ENCODE data around the gene ATG13. TPM values are rescaled to one million over a fixed set of nuclear protein-coding genes. Genes with fewer than 3 reads are reported as not detected.
"Not testable (repeated sequence)": the region's sequence is repeated elsewhere in the genome, so short reads cannot be mapped to it uniquely, and the experiment has no call there.

ATG13 gene
- total RNA-seq, 2 donors from 2014 or later = 96.4 to 130 TPM

DNA sequence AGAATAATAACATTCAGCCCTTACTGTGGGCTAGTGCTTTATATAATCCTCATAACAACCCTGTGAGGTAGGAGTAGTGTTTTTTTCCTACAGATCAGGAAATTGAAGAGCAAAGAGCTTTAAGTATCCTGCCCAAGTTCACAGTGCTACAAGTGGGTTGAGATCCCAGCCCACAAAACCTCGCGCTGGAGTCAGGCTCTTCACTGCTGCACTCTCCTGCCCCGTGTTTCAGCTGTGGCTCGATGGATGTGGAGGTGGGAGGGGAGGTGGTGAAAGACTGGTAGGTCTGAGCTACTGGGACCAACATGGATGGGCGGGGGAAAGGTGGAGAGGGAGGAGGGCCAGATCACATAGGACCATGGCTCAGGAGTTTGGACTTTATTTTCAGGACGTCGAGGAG is 89.5 kb downstream of the ATG13 start:
- H3K9me3 Mint-ChIP-seq = no peaks in the 10 kb centered on the region
- H3K4me1 Mint-ChIP-seq = no peaks in the 10 kb centered on the region

GRCh38 chr11:46709351-46709750 is 92.0 kb downstream of the ATG13 start:
- H3K4me3 ChIP-seq (ENCODE audit: low read length); H3K9me3 Mint-ChIP-seq; DNase-seq; H3K9me3 ChIP-seq (ENCODE audit: control insufficient read depth, low read length); H3K4me1 ChIP-seq (ENCODE audit: control insufficient read depth, insufficient read depth, low read length); H3K4me3 Mint-ChIP-seq; H3K27ac Mint-ChIP-seq; H3K9ac ChIP-seq (ENCODE audit: extremely low read depth, low read length, poor library complexity, severe bottlenecking); H3K27ac ChIP-seq (ENCODE audit: low read depth, low read length); H3K27me3 Mint-ChIP-seq (ENCODE audit: insufficient read depth); H3K27me3 ChIP-seq (ENCODE audit: control insufficient read depth, insufficient read depth, low read length, poor library complexity, severe bottlenecking); H3K4me1 Mint-ChIP-seq: not testable (repeated sequence)
- H3K36me3 Mint-ChIP-seq (ENCODE audit: low read depth) = peaks cover 24% of the 10 kb centered on the region
- H3K36me3 ChIP-seq (ENCODE audit: control insufficient read depth, insufficient read depth, low read length) = peaks cover 27% of the 10 kb centered on the region
- 94 to 95% methylated on average over 8 to 9 of the region's 9 CpGs for WGBS, 2 experiments (ENCODE audit: insufficient coverage in 1 of 2, insufficient read length in 1 of 2)

More for the DNA sequence above, 89.5 kb downstream of the ATG13 start:
- 94 to 100% methylated on average over 5 to 7 of the region's 7 CpGs for WGBS, 2 experiments (ENCODE audit: insufficient coverage in 1 of 2, insufficient read length in 1 of 2)
- H3K27ac ChIP-seq (ENCODE audit: low read depth, low read length) = no peak overlapping the region
- H3K9ac ChIP-seq (ENCODE audit: extremely low read depth, low read length, poor library complexity, severe bottlenecking) = no peak overlapping the region
- Mint-ChIP-seq H3K4me3 (no peak overlapping the region), H3K27ac (no peak overlapping the region), H3K27me3 (ENCODE audit: insufficient read depth) (no peaks in the 10 kb centered on the region), H3K36me3 (ENCODE audit: low read depth) (peaks cover 45% of the 10 kb centered on the region)
- no peak for DNase-seq
- no peaks in the 10 kb centered on the region for H3K4me1 ChIP-seq (ENCODE audit: control insufficient read depth, insufficient read depth, low read length)
- H3K9me3 ChIP-seq (ENCODE audit: control insufficient read depth, low read length) = no peaks in the 10 kb centered on the region
- H3K27me3 ChIP-seq (ENCODE audit: control insufficient read depth, insufficient read depth, low read length, poor library complexity, severe bottlenecking) = no peaks in the 10 kb centered on the region
- TF ChIP-seq, protein P1, sequence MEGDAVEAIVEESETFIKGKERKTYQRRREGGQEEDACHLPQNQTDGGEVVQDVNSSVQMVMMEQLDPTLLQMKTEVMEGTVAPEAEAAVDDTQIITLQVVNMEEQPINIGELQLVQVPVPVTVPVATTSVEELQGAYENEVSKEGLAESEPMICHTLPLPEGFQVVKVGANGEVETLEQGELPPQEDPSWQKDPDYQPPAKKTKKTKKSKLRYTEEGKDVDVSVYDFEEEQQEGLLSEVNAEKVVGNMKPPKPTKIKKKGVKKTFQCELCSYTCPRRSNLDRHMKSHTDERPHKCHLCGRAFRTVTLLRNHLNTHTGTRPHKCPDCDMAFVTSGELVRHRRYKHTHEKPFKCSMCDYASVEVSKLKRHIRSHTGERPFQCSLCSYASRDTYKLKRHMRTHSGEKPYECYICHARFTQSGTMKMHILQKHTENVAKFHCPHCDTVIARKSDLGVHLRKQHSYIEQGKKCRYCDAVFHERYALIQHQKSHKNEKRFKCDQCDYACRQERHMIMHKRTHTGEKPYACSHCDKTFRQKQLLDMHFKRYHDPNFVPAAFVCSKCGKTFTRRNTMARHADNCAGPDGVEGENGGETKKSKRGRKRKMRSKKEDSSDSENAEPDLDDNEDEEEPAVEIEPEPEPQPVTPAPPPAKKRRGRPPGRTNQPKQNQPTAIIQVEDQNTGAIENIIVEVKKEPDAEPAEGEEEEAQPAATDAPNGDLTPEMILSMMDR (conservative IDR thresholded peaks at IDR 0.05) = no peak
- peaks cover 49% of the 10 kb centered on the region for H3K36me3 ChIP-seq (ENCODE audit: control insufficient read depth, insufficient read depth, low read length)
- no peak overlapping the region for H3K4me3 ChIP-seq (ENCODE audit: low read length)

GRCh38 chr11:46710821-46711269 is 93.5 kb downstream of the ATG13 start:
- Histone ChIP-seq H3K36me3 (ENCODE audit: control insufficient read depth, insufficient read depth, low read length) (peaks cover 17% of the 10 kb centered on the region), H3K4me1 (ENCODE audit: control insufficient read depth, insufficient read depth, low read length) (no peaks in the 10 kb centered on the region), H3K9me3 (ENCODE audit: control insufficient read depth, low read length) (no peaks in the 10 kb centered on the region), H3K27ac (ENCODE audit: low read depth, low read length) (no peak overlapping the region), H3K4me3 (ENCODE audit: low read length) (no peak overlapping the region), H3K27me3 (ENCODE audit: control insufficient read depth, insufficient read depth, low read length, poor library complexity, severe bottlenecking) (no peaks in the 10 kb centered on the region), H3K9ac (ENCODE audit: extremely low read depth, low read length, poor library complexity, severe bottlenecking) (no peak overlapping the region)
- TF ChIP-seq, protein P1 (conservative IDR thresholded peaks at IDR 0.05) = no peak
- Mint-ChIP-seq H3K9me3 (no peaks in the 10 kb centered on the region), H3K27me3 (ENCODE audit: insufficient read depth) (no peaks in the 10 kb centered on the region), H3K4me1 (no peaks in the 10 kb centered on the region), H3K36me3 (ENCODE audit: low read depth) (peaks cover 18% of the 10 kb centered on the region), H3K27ac (peak overlapping the region; percentile 46), H3K4me3 (no peak overlapping the region)
- DNase-seq = no peak
- 86 to 91% methylated on average over 9 to 10 of the region's 10 CpGs for WGBS, 2 experiments (ENCODE audit: insufficient coverage in 1 of 2, insufficient read length in 1 of 2)

- TF ChIP-seq, protein P1 (conservative IDR thresholded peaks at IDR 0.05) = no peak
- H3K4me1 Mint-ChIP-seq = no peaks in the 10 kb centered on the region
- 91 to 96% methylated on average over 4 to 5 of the region's 5 CpGs for WGBS, 2 experiments (ENCODE audit: insufficient coverage in 1 of 2, insufficient read length in 1 of 2)
- H3K9me3 ChIP-seq (ENCODE audit: control insufficient read depth, low read length) = no peaks in the 10 kb centered on the region
- no peaks in the 10 kb centered on the region for H3K27me3 ChIP-seq (ENCODE audit: control insufficient read depth, insufficient read depth, low read length, poor library complexity, severe bottlenecking)
- no peak overlapping the region for H3K4me3 Mint-ChIP-seq
- H3K36me3 Mint-ChIP-seq (ENCODE audit: low read depth) = peaks cover 13% of the 10 kb centered on the region
- no peaks in the 10 kb centered on the region for H3K4me1 ChIP-seq (ENCODE audit: control insufficient read depth, insufficient read depth, low read length)
- H3K4me3 ChIP-seq (ENCODE audit: low read length) = no peak overlapping the region
- H3K9me3 Mint-ChIP-seq = no peaks in the 10 kb centered on the region
- peak overlapping the region; percentile 46 for H3K27ac Mint-ChIP-seq
- H3K27ac ChIP-seq (ENCODE audit: low read depth, low read length) = no peak overlapping the region
- no peak for DNase-seq
- no peak overlapping the region for H3K9ac ChIP-seq (ENCODE audit: extremely low read depth, low read length, poor library complexity, severe bottlenecking)
- H3K27me3 Mint-ChIP-seq (ENCODE audit: insufficient read depth) = no peaks in the 10 kb centered on the region
- peaks cover 14% of the 10 kb centered on the region for H3K36me3 ChIP-seq (ENCODE audit: control insufficient read depth, insufficient read depth, low read length)
Measured at GRCh38 chr11:46711303-46711702, 94.0 kb downstream of the ATG13 start.

Data from endodermal cell (in vitro differentiated cells).